Tibial artery (tissue), 4 donors: ENCODE data around the gene BPIFA3.

Source experiments
- DNase-seq, 2 donors: peaks; one replicate each; pipeline ENCODE4 v3.0.0-alpha.2; 2019
- H3K27ac ChIP-seq, 2 donors: fragments of 200-600 bp; sonication (generic) in 1 of 2; 1 replicate in 1 of 2; 2 replicates in 1 of 2; pipeline ENCODE4 v1.5.1; 2018 to 2019; ENCODE audit warnings: mild to moderate bottlenecking in 1 of 2
- H3K27me3 ChIP-seq, 2 donors: fragments of 200-600 bp; sonication (generic) in 1 of 2; one replicate each; pipeline versions ENCODE4 v1.5.1 to v1.6.0; 2016 to 2019
- H3K36me3 ChIP-seq, 3 donors: fragments of 200-600 bp; sonication (generic) in 2 of 3; one replicate each; pipeline ENCODE4 v1.5.1; 2016 to 2019; ENCODE audit warnings: mild to moderate bottlenecking in 2 of 3
- H3K4me1 ChIP-seq, 4 donors: fragments of 200-600 bp; sonication (generic) in 2 of 4; 1 replicate in 3 of 4; 2 replicates in 1 of 4; pipeline ENCODE4 v1.5.1; 2016 to 2019
- H3K4me3 ChIP-seq, 2 donors: fragments of 200-600 bp; sonication (generic) in 1 of 2; 1 replicate in 1 of 2; 2 replicates in 1 of 2; pipeline ENCODE4 v1.5.1; 2018 to 2019; ENCODE audit warnings: mild to moderate bottlenecking in 2 of 2
- H3K9me3 ChIP-seq, 3 donors: fragments of 200-600 bp; sonication (generic) in 1 of 3; one replicate each; pipeline ENCODE4 v1.5.1; 2016 to 2019
- intact Hi-C: fragments of 100-400 bp; cut with DNase I; formaldehyde crosslinking; loops from one replicate; pipeline ENCODE4 v1.15.0; 2023; ENCODE audit warnings: low total_unique reads
- TF ChIP-seq, protein P1 (sequence below), 2 experiments: fragments of 200-600 bp in 1 of 2; fragments of 450-650 bp in 1 of 2; IDR thresholded peaks; one replicate each; pipeline ENCODE4 v1.5.1; 2017 to 2019; ENCODE audit warnings: antibody characterized with exemption in 2 of 2, mild to moderate bottlenecking in 1 of 2, moderate library complexity in 1 of 2

BPIFA3 gene

GRCh38 chr20:33251496-33251895 lies 34.3 kb downstream of the BPIFA3 start:
- H3K36me3 ChIP-seq, result no peaks in the 10 kb centered on the region
- H3K9me3 ChIP-seq, result peaks cover 0 to 2% (median 0%) of the 10 kb centered on the region in 3 donors
- DNase-seq, result no peak
- no peak overlapping the region for H3K4me3 ChIP-seq
- H3K27me3 ChIP-seq, result no peaks in the 10 kb centered on the region
- intact Hi-C loops, result no loop called here
- TF ChIP-seq, protein P1, sequence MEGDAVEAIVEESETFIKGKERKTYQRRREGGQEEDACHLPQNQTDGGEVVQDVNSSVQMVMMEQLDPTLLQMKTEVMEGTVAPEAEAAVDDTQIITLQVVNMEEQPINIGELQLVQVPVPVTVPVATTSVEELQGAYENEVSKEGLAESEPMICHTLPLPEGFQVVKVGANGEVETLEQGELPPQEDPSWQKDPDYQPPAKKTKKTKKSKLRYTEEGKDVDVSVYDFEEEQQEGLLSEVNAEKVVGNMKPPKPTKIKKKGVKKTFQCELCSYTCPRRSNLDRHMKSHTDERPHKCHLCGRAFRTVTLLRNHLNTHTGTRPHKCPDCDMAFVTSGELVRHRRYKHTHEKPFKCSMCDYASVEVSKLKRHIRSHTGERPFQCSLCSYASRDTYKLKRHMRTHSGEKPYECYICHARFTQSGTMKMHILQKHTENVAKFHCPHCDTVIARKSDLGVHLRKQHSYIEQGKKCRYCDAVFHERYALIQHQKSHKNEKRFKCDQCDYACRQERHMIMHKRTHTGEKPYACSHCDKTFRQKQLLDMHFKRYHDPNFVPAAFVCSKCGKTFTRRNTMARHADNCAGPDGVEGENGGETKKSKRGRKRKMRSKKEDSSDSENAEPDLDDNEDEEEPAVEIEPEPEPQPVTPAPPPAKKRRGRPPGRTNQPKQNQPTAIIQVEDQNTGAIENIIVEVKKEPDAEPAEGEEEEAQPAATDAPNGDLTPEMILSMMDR (IDR thresholded peaks at IDR 0.05), result no peak
- H3K27ac ChIP-seq, result no peak overlapping the region
- H3K4me1 ChIP-seq, result no peaks in the 10 kb centered on the region

GRCh38 chr20:33252460-33252859 lies 35.3 kb downstream of the BPIFA3 start:
- Histone ChIP-seq H3K27me3 (no peaks in the 10 kb centered on the region), H3K36me3 (no peaks in the 10 kb centered on the region), H3K9me3 (peaks cover 0 to 2% (median 0%) of the 10 kb centered on the region in 3 donors), H3K4me3 (no peak overlapping the region), H3K4me1 (no peaks in the 10 kb centered on the region), H3K27ac (no peak overlapping the region)
- TF ChIP-seq, protein P1 (IDR thresholded peaks at IDR 0.05), result no peak
- no peak for DNase-seq
- intact Hi-C loops, result no loop called here

GRCh38 chr20:33255005-33255404 lies 37.9 kb downstream of the BPIFA3 start:
- H3K27me3 ChIP-seq, result no peaks in the 10 kb centered on the region
- no peaks in the 10 kb centered on the region for H3K4me1 ChIP-seq
- no peak overlapping the region for H3K27ac ChIP-seq
- DNase-seq, result no peak
- H3K9me3 ChIP-seq, result peaks cover 0 to 2% (median 0%) of the 10 kb centered on the region in 3 donors
- no peaks in the 10 kb centered on the region for H3K36me3 ChIP-seq
- no peak overlapping the region for H3K4me3 ChIP-seq
- TF ChIP-seq, protein P1 (IDR thresholded peaks at IDR 0.05), result no peak
- intact Hi-C loops, result no loop called here

- no peak overlapping the region for H3K27ac ChIP-seq
- intact Hi-C loops, result no loop called here
- H3K9me3 ChIP-seq, result peaks cover 0 to 7% (median 7%) of the 10 kb centered on the region in 3 donors
- no peaks in the 10 kb centered on the region for H3K4me1 ChIP-seq
- H3K27me3 ChIP-seq, result no peaks in the 10 kb centered on the region
- no peak overlapping the region for H3K4me3 ChIP-seq
- TF ChIP-seq, protein P1 (IDR thresholded peaks at IDR 0.05), result no peak
- no peaks in the 10 kb centered on the region for H3K36me3 ChIP-seq
- DNase-seq, result peak in 1 of 2 donors; percentile 11
Measured at GRCh38 chr20:33257237-33257636, 40.1 kb downstream of the BPIFA3 start.

GRCh38 chr20:33259371-33259770 lies 42.2 kb downstream of the BPIFA3 start:
- Histone ChIP-seq H3K36me3 (no peaks in the 10 kb centered on the region), H3K4me1 (no peaks in the 10 kb centered on the region), H3K4me3 (no peak overlapping the region), H3K27ac (no peak overlapping the region), H3K27me3 (peaks cover 0 to 7% of the 10 kb centered on the region in 2 donors), H3K9me3 (peaks cover 0 to 7% (median 7%) of the 10 kb centered on the region in 3 donors)
- TF ChIP-seq, protein P1 (IDR thresholded peaks at IDR 0.05), result no peak
- intact Hi-C loops, result no loop called here
- no peak for DNase-seq

DNA sequence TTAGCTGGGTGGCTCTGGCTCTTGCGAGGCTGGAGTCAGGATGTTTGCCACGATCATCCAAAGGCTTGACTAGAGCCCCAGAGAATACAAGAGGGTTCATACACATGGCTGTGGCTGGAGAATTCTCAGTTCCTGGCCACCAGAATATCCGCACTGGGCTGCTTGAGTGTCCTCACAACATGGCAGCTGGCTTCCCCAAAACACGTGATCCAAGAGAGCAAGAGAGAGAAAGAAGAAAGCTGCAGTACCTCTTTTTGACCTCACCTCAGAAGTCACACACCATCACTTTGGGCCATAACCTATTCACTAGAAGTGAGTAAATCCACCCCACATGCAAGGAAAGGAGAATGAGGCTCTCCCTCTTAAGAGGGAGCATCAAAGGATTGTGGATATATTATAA lies 44.3 kb downstream of the BPIFA3 start:
- TF ChIP-seq, protein P1 (IDR thresholded peaks at IDR 0.05), result no peak
- H3K27me3 ChIP-seq, result peaks cover 0 to 22% of the 10 kb centered on the region in 2 donors
- no peak overlapping the region for H3K4me3 ChIP-seq
- peak in 1 of 2 donors; percentile 10 for DNase-seq
- H3K9me3 ChIP-seq, result peaks cover 0 to 7% (median 5%) of the 10 kb centered on the region in 3 donors
- H3K36me3 ChIP-seq, result no peaks in the 10 kb centered on the region
- H3K27ac ChIP-seq, result no peak overlapping the region
- no peaks in the 10 kb centered on the region for H3K4me1 ChIP-seq
- intact Hi-C loops, result no loop called here
